GM21737 (cell line): ENCODE measurements around the gene ZSCAN30.

Source experiments
- ATAC-seq: cut with Tn5 transposase; IDR thresholded peaks from one replicate; pipeline ENCODE4 v1.9.1; 2021; ENCODE audit warnings: mild to moderate bottlenecking, moderate library complexity; ENCODE audit not compliant: unreplicated experiment

ZSCAN30 gene

DNA sequence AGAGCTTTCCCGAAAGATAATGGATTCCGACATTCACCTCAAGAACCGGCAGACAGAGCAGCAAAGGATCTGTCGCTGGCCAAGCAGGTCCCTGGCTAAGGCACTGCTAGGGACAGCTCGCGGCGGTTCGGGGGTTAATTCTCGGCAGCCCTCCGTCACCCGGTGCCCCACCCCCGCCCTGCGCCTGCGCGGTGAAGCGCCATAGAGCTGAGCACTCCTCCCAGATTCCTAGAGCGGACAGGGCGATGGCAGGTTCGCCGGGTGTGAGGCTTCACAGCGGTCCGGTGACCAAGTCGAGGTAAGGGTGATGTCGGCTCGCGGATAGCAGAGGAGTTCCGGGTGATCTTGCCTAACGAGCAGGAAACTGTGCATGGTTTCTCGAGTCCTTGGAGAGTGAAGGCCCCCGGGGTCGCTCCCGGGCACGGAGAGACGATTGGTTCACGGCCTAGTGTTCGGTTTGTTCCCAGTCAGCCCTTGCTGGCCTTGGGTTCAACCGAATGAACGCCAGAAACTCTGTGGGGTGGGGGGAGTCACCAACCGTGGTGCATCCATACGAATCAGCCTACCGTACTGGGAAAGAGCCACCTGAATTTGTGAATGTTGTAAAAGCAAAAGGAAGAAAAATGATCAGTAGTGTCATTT, at the start of gene ZSCAN30:
Gene ZSCAN30 (minus strand): TSS at position 136 of the 642 bp plus-strand sequence. CDS start 25,877 bp downstream, outside the sequence.
- peak; percentile 86 for ATAC-seq

DNA sequence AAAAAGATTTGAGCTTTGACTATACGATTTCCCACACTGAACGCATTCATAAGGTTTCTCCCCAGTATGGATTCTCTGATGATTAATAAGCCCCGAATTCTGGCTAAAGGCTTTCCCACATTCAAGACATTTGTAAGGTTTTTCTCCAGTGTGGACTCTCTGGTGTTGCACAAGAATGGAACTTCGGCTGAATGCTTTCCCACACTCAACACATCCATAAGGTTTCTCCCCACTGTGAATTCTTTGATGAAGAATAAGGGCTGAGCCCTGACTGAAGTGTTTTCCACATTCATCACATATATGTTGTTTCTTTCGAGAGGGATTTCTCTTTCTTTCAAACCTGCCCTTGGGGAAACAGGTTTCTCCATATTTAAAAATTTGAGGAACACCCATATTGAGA, 47.3 kb upstream of the ZSCAN30 start:
- no peak for ATAC-seq

DNA sequence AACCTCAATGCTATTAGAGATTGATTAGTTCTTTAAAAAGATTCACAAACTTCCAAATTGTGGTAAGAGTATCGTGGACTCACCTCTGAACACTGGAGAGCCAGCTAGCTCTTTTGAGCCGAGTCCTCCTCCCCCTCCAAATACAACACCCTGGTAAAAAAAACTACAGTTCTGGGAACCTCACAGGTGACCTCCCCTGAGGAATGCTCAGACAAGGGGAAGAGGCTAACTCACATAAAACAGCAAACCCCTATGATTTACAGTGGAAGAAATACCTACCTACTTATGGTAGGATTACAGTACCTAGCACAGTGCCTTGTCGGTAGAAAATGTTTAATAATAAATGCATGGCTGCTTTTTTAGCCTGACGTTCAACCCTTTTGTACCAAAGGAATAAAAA, 45.8 kb upstream of the ZSCAN30 start:
- ATAC-seq, result no peak

DNA sequence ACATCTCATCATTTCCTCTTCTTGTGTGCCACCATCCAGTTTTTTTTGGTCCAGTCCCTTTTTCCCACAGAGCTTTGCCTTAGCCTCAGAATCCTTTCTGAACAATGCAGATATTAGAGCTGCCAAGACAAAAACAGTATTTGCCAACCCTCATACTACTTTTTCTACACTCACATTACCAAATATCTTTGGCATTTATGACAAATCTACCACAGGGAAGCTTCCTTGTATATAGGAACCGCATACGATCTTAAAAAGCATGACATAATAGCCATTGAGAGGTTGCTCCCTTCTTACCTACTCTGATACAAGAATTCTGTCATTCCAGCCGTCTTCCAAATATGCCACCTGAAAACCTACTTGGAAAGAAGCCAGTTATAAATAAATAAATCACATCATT, 44.8 kb upstream of the ZSCAN30 start:
- no peak for ATAC-seq

DNA sequence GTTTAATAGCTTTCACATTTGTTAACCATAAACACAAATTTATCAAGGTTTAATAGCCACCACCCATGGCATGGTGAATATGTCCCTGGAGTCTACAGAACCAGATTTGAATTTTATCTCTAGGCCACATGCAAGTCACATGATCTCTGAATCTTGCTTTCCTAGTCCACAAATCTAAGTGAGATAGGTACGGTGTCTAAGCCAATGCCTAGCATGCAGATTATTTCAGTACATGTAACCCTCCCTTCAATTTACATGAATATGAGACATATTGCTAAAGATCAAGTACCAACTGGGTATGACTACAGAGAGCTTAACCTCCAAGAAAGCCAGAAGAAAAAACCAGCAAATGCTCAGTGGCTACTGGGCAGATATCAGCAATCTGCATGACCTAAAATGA, 44.2 kb upstream of the ZSCAN30 start:
- no peak for ATAC-seq

DNA sequence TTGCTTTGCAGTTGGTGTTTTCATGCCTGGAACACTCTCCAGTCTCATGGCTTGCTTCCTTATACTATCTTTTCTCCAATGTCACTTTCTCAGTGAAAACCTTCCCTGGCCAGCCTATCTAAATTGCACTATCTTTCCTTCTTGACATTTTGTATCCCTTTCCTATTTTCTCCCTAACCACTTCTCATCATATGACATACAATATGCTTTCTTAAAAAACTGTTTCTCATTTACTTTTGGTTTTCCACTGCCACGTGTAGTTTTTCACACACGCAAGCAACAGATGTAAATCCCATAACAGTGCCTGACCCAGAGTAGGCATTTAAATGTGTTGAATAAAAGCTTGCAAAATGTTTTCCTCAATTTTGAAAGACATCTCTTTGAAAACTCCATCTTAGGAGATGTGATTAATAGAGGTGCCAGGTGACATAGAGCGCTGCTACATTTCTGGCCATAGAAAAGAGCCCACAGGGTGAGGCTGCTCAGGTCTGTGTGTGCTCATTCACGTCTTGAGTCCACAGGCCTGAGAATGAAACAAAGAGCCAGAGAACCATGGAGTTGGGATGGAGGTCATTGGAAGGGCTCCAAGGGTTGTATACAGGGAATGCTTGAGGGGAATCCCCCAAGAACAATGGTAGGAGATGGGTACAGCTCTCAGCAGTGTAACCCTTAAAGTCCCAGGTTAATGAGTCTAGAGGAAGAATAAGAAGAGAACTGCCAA, 41.5 kb upstream of the ZSCAN30 start:
- ATAC-seq, result no peak

DNA sequence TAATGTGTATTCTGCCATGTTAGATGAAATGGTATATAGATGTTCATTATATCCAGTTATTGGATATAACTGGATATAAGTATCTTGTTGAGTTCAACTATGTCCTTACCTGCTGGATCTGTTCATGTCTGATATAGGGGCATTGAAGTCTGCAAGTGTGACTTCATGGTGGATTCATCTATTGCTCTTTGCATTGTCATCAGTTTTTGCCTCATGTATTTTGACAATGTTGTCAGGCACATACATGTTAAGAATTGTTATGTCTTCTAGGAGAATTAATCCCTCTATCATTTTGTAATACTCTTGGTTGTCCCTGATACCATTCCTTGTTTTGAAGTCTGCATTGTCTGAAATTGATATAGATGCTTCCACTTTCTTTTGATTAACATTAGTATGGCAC, 38.8 kb upstream of the ZSCAN30 start:
- ATAC-seq, result no peak

DNA sequence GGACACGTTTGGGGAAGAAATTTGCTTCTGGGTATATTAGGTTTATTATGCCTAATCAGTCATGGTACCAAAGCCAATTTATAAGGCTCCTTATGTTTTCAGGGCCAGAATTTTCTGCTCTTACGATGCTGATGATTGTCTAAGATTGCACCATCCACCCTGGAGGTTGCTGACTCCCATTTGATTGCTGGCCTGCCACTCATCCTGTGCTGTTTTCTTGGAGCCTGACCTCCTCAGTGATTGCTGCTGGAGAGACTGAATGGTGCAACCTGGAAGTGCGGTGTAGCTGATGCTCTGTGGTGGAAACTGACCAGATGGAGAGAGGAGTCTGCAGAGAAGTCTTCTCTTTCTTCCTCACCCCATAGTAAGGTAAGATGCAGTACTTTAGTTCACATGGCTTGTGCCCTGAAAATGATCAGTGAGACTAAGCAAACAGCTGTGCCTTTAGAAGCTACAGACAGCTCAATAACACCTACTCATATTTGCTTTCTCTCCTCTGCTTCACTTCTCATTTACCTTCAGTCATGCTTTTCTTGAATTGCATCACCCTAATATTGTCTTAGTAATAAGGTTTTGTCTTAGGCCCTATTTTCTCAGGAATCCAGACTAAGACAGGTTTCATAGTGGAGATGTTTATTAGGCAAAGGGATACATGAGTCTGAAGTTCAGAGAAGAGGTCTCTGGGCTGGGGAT, 36.8 kb upstream of the ZSCAN30 start:
- ATAC-seq, result no peak

DNA sequence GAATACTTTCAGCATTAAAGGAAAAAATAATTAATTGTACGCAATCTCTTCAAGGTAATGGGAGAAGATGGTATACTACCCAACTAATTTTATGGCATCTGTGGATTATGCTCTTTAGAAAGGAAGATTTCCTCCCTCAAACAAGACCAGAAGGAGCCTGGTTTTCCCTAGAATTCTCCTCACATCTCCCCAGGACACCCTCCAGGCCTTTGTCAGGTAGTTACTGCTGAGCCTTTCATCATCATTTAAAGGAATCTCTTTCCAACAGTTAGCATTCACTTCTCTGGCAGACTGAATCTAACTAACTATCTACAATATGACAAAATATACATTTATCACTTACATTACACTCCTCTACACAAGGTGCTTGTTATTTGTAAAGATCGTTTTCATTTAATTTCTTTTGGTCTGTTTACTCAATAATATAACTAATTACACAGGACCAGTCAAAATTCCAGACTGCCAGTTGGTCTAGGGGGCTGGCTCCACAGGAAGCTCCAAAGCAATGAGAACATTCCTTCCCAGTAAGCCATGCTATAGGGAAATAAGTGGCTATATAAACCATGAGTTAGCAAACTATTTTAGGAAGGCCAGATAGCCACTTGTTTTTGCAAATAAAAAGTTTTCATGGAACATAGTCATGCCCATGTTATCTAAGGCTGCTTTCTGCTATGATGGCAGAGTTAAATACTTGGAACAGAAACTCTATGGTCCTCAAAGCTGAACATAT, 35.1 kb upstream of the ZSCAN30 start:
- no peak for ATAC-seq

DNA sequence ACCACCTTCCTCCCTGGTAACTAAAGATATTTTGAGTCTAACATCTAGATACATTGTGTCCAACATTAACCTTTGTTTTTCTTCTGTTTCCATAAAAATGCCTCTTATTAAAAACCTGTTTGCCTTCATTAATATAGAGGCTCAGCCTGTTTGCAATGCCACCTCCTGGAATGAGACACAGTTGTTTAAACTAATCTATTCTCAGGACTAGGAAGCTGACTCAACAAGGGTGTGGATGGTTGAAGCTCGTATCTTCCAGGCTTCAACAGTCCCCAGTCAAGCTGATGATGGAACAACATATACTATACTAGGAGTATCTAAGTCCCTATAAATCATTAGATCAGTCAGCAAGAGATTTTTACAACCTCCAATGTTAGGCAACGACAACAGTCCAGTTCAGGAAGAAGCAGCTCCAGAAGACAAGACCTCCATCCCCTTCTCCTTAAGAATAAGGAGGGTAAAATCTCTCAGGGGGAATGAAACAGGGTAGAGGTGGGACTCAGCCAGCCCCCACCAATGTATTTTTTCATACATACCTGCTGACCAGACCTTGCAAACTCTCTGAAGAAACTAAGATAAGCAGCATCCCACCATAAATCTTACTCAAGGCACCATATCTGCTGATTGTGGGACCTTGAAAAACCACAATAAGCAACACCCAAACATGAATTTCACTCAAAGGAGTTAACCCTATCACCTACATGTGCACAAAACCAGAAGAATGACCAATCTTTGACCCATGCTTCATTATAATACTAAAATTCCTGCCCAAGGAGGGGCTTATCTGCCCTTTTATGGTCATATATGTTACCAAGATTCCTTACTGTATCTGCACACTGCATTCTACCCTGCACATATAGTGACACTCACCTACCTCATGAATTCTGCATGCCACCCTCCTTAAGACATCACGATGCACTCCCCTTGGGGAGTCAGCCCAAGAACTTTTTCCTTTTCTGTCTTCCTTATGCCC, 32.7 kb upstream of the ZSCAN30 start:
- ATAC-seq, result no peak

DNA sequence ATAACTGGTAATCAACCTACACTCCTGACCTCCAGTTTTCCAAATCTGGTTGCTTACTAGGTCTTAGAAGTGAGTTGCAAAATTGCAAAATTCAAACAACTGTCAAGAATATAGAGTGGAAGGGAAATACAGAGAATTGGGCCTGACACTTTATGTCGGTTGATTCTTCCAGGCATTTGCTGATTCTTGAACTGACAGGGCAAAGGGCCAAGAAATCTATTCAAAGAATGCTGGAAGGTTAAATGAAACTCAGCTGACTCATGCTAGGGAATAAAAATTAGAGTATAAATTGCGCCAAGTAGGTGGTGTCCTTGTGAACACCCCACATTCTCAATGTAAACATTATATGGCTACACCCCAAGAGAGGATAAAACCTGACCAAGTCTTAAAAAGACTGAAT, 21.5 kb upstream of the ZSCAN30 start:
- ATAC-seq, result no peak

DNA sequence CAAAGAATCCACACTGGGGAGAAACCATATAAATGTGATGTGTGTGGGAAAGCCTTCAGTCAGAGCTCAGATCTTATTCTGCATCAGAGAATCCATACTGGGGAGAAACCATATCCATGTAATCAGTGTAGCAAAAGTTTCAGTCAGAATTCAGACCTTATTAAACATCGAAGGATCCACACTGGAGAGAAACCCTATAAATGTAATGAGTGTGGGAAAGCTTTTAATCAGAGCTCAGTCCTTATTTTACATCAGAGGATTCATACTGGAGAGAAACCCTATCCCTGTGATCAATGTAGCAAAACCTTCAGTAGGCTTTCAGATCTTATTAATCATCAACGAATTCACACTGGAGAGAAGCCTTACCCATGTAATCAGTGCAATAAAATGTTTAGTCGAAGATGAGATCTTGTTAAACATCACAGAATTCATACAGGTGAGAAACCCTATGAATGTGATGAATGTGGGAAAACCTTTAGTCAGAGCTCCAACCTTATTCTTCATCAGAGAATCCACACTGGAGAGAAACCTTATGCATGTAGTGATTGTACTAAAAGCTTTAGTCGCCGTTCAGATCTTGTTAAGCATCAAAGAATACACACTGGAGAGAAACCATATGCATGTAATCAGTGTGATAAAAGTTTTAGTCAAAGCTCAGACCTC, 16.7 kb upstream of the ZSCAN30 start:
- ATAC-seq, result no peak

DNA sequence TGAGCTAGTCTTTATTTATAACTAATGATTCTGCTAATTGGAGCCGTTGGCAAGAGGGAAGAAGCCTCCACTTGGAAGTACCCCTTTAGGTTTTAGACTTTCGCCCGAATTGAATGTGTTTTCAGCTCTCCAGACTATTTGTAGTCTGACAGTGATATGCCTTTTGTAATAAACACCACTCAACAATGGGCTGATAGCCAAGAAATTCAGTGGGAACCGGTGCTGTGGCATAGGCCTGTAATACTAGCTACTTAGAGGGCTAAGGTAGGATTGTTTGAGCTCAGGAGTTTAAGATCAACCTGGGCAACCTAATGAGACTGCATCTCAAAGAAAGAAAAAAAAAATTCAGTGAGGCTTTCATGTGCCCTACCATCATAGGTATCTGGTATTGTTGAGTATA, 13.6 kb upstream of the ZSCAN30 start:
- no peak for ATAC-seq

DNA sequence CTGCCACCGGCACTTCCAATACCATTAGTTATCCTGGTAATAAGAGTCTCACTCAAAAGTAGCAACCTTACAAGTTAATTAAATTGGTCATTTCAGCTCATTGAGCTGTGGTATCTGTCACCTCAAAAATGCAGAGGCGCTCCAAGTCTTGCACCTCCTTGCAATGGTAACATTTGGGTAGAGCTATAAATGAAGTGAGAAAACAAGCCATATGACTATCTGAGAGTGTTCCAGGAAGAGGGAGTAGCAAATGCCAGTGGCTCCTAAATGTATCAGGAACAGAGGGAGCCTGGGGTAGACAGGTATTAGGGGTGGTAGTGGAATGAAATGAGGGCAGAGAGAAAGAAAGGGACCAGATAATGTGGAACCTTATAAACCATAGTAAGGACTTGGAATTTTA, 6.0 kb upstream of the ZSCAN30 start:
- no peak for ATAC-seq

DNA sequence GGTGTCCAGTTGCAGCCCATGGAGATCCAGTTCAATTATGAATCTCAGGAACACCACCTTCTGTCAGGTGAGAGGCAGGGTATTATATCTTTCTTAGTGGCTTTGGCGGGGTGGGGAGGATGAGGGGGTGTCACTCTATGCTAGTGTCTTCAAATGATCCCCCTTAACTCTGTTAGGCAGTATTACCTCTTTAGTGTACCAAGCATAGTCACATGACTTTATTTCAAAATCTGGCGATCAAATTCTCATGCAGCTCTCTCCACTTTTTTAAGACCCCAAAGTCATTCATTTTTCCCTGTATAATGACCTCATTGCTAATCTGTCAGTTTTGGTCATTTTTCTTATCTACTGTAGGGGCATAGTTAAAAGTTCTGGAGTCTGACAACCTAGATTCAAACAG, 1.1 kb upstream of the ZSCAN30 start:
- no peak for ATAC-seq

DNA sequence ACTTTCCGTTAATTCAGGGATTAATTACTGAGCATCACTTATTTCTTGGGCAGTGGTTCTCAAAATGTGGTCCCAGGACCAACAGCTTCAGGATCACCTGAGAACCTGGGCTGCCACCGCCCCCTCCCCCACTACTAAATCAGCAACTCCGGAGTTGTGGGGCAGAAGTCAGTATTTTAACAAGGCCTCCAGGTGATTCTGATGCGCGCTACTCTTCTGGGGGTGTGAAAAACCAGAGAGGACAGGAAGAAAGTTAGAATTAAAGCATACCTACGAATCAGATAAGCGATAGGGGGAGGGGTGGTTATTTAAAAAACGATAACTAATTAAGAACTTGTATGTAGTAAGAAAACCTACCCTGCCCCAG, 319 bp downstream of the ZSCAN30 start:
- ATAC-seq, result peak; percentile 25

DNA sequence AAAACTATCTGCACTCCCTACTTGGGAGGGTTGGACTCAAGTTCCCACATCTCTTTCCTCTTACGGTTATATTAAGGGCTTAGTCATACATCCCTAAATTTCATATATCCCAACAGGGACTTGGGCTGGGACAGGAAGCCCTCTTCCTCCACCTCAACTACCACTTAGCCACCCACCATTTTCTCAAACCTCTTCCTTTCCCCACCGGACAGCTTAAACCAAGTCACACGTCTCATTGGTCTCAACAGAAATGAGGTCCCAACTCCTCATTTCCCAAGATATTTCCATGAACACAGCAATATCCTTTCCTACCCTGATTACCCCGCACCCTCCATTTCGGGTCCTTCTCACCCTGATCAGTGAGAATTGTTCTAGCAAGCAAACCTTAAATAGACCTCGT, 736 bp downstream of the ZSCAN30 start:
- no peak for ATAC-seq

DNA sequence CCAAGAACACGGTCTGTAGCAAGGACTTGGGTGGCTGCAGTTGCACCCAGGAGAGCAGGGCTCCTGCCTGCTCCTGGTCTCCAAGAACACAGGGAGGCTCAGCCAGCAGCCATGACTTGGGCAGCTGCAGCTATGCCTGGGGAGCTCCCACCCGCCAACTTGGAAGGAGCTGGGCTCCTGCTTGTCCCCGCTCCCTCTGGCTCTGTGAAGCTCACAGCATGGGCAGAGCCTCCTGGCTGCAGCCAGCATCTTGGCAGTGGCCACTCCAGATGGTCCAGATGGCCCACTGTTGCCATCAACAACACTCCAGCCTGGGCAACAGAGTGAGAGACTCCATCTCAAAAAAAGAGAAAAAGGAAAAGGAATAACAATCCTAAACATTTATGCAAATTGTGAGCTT, 5.2 kb downstream of the ZSCAN30 start:
- ATAC-seq, result no peak

DNA sequence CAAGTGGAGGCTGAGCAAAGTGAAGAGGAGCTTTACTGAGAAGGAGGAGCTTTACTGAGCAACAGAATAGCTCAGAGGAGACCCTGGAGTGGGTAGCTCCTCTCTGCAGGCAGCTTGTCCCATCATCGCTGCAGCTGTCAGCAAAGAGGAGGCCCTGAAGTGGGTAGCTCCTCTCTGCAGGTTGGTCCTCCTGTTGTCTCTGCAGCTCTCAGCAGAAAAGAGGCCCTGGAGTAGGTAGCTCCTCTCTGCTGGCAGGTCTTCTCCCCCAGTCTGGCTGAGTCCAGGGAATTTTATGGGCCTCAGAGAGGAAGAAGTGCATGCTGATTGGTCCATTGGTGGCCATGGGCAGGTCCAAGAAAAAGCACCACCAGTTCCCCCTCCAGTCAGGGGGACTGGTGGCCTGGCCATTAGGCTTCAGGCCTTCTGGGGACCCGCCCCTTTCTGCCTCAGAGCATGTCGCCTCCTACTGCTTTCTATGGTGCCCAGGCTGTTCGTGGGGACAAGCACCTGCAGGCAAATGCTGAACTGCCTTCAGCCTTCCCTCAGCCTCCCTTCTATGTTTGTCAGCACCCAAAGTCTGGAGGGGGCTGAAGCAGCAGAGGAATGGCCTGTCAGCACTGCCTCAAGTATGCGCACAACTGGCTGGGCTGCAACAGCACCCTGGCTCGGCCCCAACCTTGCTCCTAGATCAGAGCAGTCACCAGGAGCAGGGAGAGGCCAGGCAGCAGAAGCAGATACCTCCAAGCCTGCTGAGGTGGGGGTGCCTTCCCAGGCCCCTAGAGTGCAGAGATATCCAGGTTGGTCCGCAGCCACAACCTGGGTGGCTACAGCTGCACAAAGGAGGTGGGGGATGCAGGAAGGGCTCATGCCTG, 5.9 kb downstream of the ZSCAN30 start:
- no peak for ATAC-seq
